MM.1S (cell line): ENCODE measurements around the gene AAR2.

Source experiments
- DNase-seq: peaks from one replicate; pipeline ENCODE4 v3.0.0-alpha.2; 2015
- H2AFZ ChIP-seq: fragments of 300-600 bp; sonication (generic); 2 replicates; pipeline ENCODE4 v1.6.0; 2016; ENCODE audit warnings: antibody characterized with exemption, low read length
- H3F3A ChIP-seq: fragments of 300-600 bp; sonication (generic); 2 replicates; pipeline ENCODE4 v1.6.1; 2016; ENCODE audit warnings: mild to moderate bottlenecking, antibody characterized with exemption, low read length, moderate library complexity, mixed read lengths; ENCODE audit not compliant: insufficient read depth
- H3K27ac ChIP-seq: fragments of 300-600 bp; sonication (generic); 2 replicates; pipeline ENCODE4 v1.5.1; 2016; ENCODE audit warnings: mild to moderate bottlenecking, low read length
- H3K27me3 ChIP-seq: fragments of 300-600 bp; sonication (generic); replicated peaks from 2 replicates; pipeline ENCODE4 v1.6.0; 2016; ENCODE audit warnings: low read length; ENCODE audit not compliant: insufficient read depth
- H3K36me3 ChIP-seq: fragments of 300-600 bp; sonication (generic); replicated peaks from 2 replicates; pipeline ENCODE4 v1.6.1; 2016; ENCODE audit warnings: mild to moderate bottlenecking, low read length, mixed read lengths; ENCODE audit not compliant: insufficient read depth
- H3K4me1 ChIP-seq: fragments of 300-600 bp; sonication (generic); 2 replicates; pipeline ENCODE4 v1.6.1; 2016; ENCODE audit warnings: low read length, mixed read lengths
- H3K4me2 ChIP-seq: fragments of 300-600 bp; sonication (generic); 2 replicates; pipeline ENCODE4 v1.6.0; 2016; ENCODE audit warnings: low read depth, low read length
- H3K4me3 ChIP-seq: fragments of 300-600 bp; sonication (generic); 2 replicates; pipeline ENCODE4 v1.5.1; 2016; ENCODE audit warnings: low read length, mixed read lengths
- H3K79me2 ChIP-seq: fragments of 300-600 bp; sonication (generic); 2 replicates; pipeline ENCODE4 v1.6.1; 2016; ENCODE audit warnings: mixed run types, low read length, mixed read lengths
- H3K9ac ChIP-seq: fragments of 300-600 bp; sonication (generic); 2 replicates; pipeline ENCODE4 v1.6.1; 2016; ENCODE audit warnings: low read length, mixed read lengths
- H3K9me2 ChIP-seq: fragments of 300-600 bp; sonication (generic); replicated peaks from 2 replicates; pipeline ENCODE4 v1.6.1; 2016; ENCODE audit warnings: mild to moderate bottlenecking, low read length, mixed read lengths; ENCODE audit not compliant: insufficient read depth
- H3K9me3 ChIP-seq: fragments of 300-600 bp; sonication (generic); replicated peaks from 2 replicates; pipeline ENCODE4 v1.6.1; 2016; ENCODE audit warnings: mild to moderate bottlenecking, low read length, mixed read lengths; ENCODE audit not compliant: insufficient read depth
- H4K20me1 ChIP-seq: fragments of 300-600 bp; sonication (generic); 2 replicates; pipeline ENCODE4 v1.6.1; 2016; ENCODE audit warnings: mild to moderate bottlenecking, low read length, moderate library complexity, mixed read lengths; ENCODE audit not compliant: insufficient read depth
- CTCF ChIP-seq: fragments of 300-600 bp; sonication (generic); IDR thresholded peaks from 2 replicates; pipeline ENCODE4 v1.5.1; 2016; ENCODE audit warnings: antibody characterized with exemption, low read length, mixed read lengths
- EZH2 ChIP-seq: fragments of 300-600 bp; sonication (generic); optimal IDR thresholded peaks from 2 replicates; pipeline ENCODE3; 2017; ENCODE audit warnings: low read depth, mild to moderate bottlenecking, antibody characterized with exemption, low read length, mixed read lengths
- EZH2phosphoT487 ChIP-seq: fragments of 300-600 bp; sonication (generic); IDR thresholded peaks from 2 replicates; pipeline ENCODE4 v1.6.1; 2018; ENCODE audit warnings: antibody characterized with exemption, low read length

AAR2 gene

DNA sequence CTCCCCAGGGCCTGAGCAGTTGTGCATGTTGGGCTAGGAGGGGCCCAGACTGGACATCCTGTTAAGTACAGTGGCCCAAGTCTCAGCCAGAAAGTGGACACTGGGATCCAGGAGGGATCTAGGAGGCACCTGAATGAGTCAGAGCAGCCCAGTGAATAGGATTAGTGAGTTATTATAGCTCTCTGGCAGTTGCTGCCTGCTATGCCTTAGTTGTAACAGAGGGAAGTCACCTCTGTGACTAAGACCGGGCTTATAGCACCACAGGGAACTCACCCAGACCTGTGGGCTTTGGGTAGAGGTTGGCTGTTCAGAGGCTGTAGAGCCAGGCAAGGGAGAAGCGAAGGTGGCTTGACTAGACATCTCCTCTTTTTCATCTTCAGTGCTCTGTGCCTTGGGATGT lies 39.0 kb upstream of the AAR2 start:
- DNase-seq = no peak
- TF ChIP-seq EZH2phosphoT487 (no peak), EZH2 (no peak), CTCF (no peak)
- H3K9me3 ChIP-seq = no peaks in the 10 kb centered on the region

DNA sequence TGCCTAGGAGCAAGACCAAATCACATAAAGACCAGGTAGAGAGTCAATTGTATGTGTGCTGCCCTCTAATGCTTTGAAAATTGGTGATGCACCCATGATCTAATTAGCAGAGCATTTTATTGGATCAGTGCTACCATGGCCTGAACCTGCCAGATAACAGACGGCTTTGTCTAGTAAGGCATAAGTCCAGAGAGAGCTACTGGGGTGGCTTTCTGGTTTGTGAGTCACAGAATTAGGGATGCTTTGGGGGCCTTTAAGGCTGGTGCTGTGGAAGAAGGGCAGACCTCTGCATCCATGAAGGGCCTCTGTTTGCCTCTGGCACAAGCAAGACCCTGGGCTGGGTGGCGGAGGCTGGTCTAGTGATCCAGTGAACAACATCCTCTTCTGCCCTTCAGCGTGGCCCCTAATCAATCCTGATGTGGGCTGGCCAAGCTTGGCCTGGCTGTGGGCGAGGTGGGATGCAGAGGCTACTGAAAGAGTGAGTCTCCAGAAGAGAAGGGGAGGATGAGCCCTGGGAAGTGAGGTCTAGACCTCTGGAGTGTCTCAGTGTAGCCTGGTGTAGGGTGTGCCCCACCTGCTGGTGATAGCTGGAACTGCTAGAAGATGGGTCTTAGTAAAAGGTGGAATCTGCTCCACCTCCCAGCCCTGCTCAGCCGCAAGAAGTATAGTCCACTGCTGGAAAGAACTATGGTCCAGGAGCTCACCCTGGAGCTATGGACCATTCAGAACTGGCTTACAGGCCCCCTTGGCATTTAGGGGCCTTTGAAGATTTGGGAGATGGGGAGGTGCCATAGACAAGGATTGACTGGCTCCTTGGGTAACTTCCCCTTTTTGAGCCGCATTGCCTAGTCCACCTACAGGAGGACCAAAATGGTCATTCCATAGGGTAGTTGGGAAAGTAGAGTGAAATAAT lies 36.7 kb upstream of the AAR2 start:
- TF ChIP-seq EZH2 = no peak
- TF ChIP-seq CTCF = peak; percentile 88
- TF ChIP-seq EZH2phosphoT487 = no peak
- Histone ChIP-seq H3F3A (no peaks in the 10 kb centered on the region), H3K4me2 (no peak overlapping the region), H3K27ac (no peak overlapping the region), H3K36me3 (no peaks in the 10 kb centered on the region), H3K4me3 (no peak overlapping the region), H3K4me1 (no peaks in the 10 kb centered on the region), H3K27me3 (no peaks in the 10 kb centered on the region), H3K9me2 (no peaks in the 10 kb centered on the region), H3K9ac (no peak overlapping the region), H4K20me1 (no peaks in the 10 kb centered on the region), H3K9me3 (no peaks in the 10 kb centered on the region), H3K79me2 (no peaks in the 10 kb centered on the region), H2AFZ (no peak overlapping the region)
- peak; percentile 66 for DNase-seq

More for the DNA sequence above, 39.0 kb upstream of the AAR2 start:
- Histone ChIP-seq H3K4me3 (no peak overlapping the region), H4K20me1 (no peaks in the 10 kb centered on the region), H3K27me3 (no peaks in the 10 kb centered on the region), H3K4me2 (no peak overlapping the region), H3K27ac (no peak overlapping the region), H3K4me1 (no peaks in the 10 kb centered on the region), H3K9me2 (no peaks in the 10 kb centered on the region), H3K9ac (no peak overlapping the region), H3K79me2 (no peaks in the 10 kb centered on the region), H3K36me3 (no peaks in the 10 kb centered on the region), H3F3A (no peaks in the 10 kb centered on the region), H2AFZ (no peak overlapping the region)

GRCh38 chr20:36200451-36200850 lies 35.8 kb upstream of the AAR2 start:
- no peaks in the 10 kb centered on the region for H3K9me3 ChIP-seq
- no peaks in the 10 kb centered on the region for H3K27me3 ChIP-seq
- no peaks in the 10 kb centered on the region for H3K36me3 ChIP-seq
- no peak overlapping the region for H3K27ac ChIP-seq
- H4K20me1 ChIP-seq = no peaks in the 10 kb centered on the region
- H3K4me2 ChIP-seq = no peak overlapping the region
- TF ChIP-seq EZH2phosphoT487 = no peak
- no peak for TF ChIP-seq CTCF
- no peak for TF ChIP-seq EZH2
- DNase-seq = no peak
- no peaks in the 10 kb centered on the region for H3F3A ChIP-seq
- H3K9me2 ChIP-seq = no peaks in the 10 kb centered on the region
- no peak overlapping the region for H3K9ac ChIP-seq
- H2AFZ ChIP-seq = no peak overlapping the region
- no peaks in the 10 kb centered on the region for H3K79me2 ChIP-seq
- no peak overlapping the region for H3K4me3 ChIP-seq
- H3K4me1 ChIP-seq = no peaks in the 10 kb centered on the region
